Effector memory CD4-positive, alpha-beta T cell (primary cell): ENCODE results near the gene MYO3B.

Source experiments
- DNase-seq, 3 donors: peaks; one replicate each; pipeline ENCODE4 v3.0.0-alpha.2; 2020
- H3K27ac ChIP-seq: 2 replicates; pipeline ENCODE4 v1.7.0; 2013; ENCODE audit warnings: mild to moderate bottlenecking, low read length, moderate library complexity; ENCODE audit not compliant: insufficient read depth, poor library complexity, severe bottlenecking
- H3K27me3 ChIP-seq: replicated peaks from 2 replicates; pipeline ENCODE4 v1.7.0; 2013; ENCODE audit warnings: mild to moderate bottlenecking, low read length; ENCODE audit not compliant: insufficient read depth, control insufficient read depth, poor library complexity, severe bottlenecking
- H3K36me3 ChIP-seq: 2 replicates; pipeline ENCODE4 v1.7.0; 2013; ENCODE audit warnings: mild to moderate bottlenecking, low read length, moderate library complexity; ENCODE audit not compliant: control insufficient read depth, insufficient read depth
- H3K4me1 ChIP-seq: 2 replicates; pipeline ENCODE4 v1.7.0; 2013; ENCODE audit warnings: low read length, mild to moderate bottlenecking; ENCODE audit not compliant: control insufficient read depth, insufficient read depth, poor library complexity, severe bottlenecking
- H3K4me3 ChIP-seq: 2 replicates; pipeline ENCODE4 v1.7.0; 2013; ENCODE audit warnings: low read length, low read depth, mild to moderate bottlenecking; ENCODE audit not compliant: insufficient read depth, poor library complexity, severe bottlenecking
- H3K9me3 ChIP-seq: 2 replicates; pipeline ENCODE4 v1.7.0; 2013; ENCODE audit warnings: mild to moderate bottlenecking, low read length, moderate library complexity; ENCODE audit not compliant: control insufficient read depth

Gene MYO3B

GRCh38 chr2:170190172-170190571 lies 12.2 kb downstream of the MYO3B start:
- Histone ChIP-seq H3K4me3 (no peak overlapping the region), H3K4me1 (no peaks in the 10 kb centered on the region), H3K36me3 (no peaks in the 10 kb centered on the region), H3K27me3 (no peaks in the 10 kb centered on the region), H3K9me3 (no peaks in the 10 kb centered on the region), H3K27ac (no peak overlapping the region)
- DNase-seq, result no peak

GRCh38 chr2:170191166-170191866 lies 13.4 kb downstream of the MYO3B start:
- Histone ChIP-seq H3K4me3 (no peak overlapping the region), H3K4me1 (no peaks in the 10 kb centered on the region), H3K36me3 (no peaks in the 10 kb centered on the region), H3K27ac (no peak overlapping the region), H3K27me3 (no peaks in the 10 kb centered on the region), H3K9me3 (no peaks in the 10 kb centered on the region)
- DNase-seq, result no peak

GRCh38 chr2:170196963-170197362 lies 19.0 kb downstream of the MYO3B start:
- Histone ChIP-seq H3K36me3 (no peaks in the 10 kb centered on the region), H3K4me3 (no peak overlapping the region), H3K27ac (no peak overlapping the region), H3K9me3 (no peaks in the 10 kb centered on the region), H3K4me1 (no peaks in the 10 kb centered on the region), H3K27me3 (no peaks in the 10 kb centered on the region)
- DNase-seq, result no peak

- DNase-seq, result no peak
Observed at GRCh38 chr2:170201275-170201674, 23.3 kb downstream of the MYO3B start.

GRCh38 chr2:170201734-170202393 lies 23.9 kb downstream of the MYO3B start:
- Histone ChIP-seq H3K4me3 (no peak overlapping the region), H3K27ac (no peak overlapping the region), H3K36me3 (no peaks in the 10 kb centered on the region), H3K4me1 (no peaks in the 10 kb centered on the region), H3K9me3 (no peaks in the 10 kb centered on the region), H3K27me3 (no peaks in the 10 kb centered on the region)
- DNase-seq, result no peak

More at GRCh38 chr2:170201275-170201674, 23.3 kb downstream of the MYO3B start:
- Histone ChIP-seq H3K27me3 (no peaks in the 10 kb centered on the region), H3K9me3 (no peaks in the 10 kb centered on the region), H3K36me3 (no peaks in the 10 kb centered on the region), H3K4me1 (no peaks in the 10 kb centered on the region), H3K4me3 (no peak overlapping the region), H3K27ac (no peak overlapping the region)

- H3K36me3 ChIP-seq, result no peaks in the 10 kb centered on the region
- H3K4me1 ChIP-seq, result no peaks in the 10 kb centered on the region
- no peak overlapping the region for H3K27ac ChIP-seq
- no peaks in the 10 kb centered on the region for H3K27me3 ChIP-seq
- no peaks in the 10 kb centered on the region for H3K9me3 ChIP-seq
- DNase-seq, result no peak
- H3K4me3 ChIP-seq, result no peak overlapping the region
Observed at GRCh38 chr2:170202437-170202836, 24.5 kb downstream of the MYO3B start.

- no peak overlapping the region for H3K4me3 ChIP-seq
- H3K27ac ChIP-seq, result no peak overlapping the region
- no peaks in the 10 kb centered on the region for H3K36me3 ChIP-seq
- H3K9me3 ChIP-seq, result no peaks in the 10 kb centered on the region
- DNase-seq, result no peak
- no peaks in the 10 kb centered on the region for H3K27me3 ChIP-seq
- no peaks in the 10 kb centered on the region for H3K4me1 ChIP-seq
Observed at GRCh38 chr2:170204298-170204951, 26.5 kb downstream of the MYO3B start.

- H3K27me3 ChIP-seq, result no peaks in the 10 kb centered on the region
- no peak overlapping the region for H3K27ac ChIP-seq
- H3K4me1 ChIP-seq, result no peaks in the 10 kb centered on the region
- no peak overlapping the region for H3K4me3 ChIP-seq
- DNase-seq, result no peak
- no peaks in the 10 kb centered on the region for H3K9me3 ChIP-seq
- no peaks in the 10 kb centered on the region for H3K36me3 ChIP-seq
Observed at GRCh38 chr2:170206246-170206645, 28.3 kb downstream of the MYO3B start.

GRCh38 chr2:170206805-170207407 lies 29.0 kb downstream of the MYO3B start:
- Histone ChIP-seq H3K27ac (no peak overlapping the region), H3K4me1 (no peaks in the 10 kb centered on the region), H3K9me3 (no peaks in the 10 kb centered on the region), H3K27me3 (no peaks in the 10 kb centered on the region), H3K36me3 (no peaks in the 10 kb centered on the region), H3K4me3 (no peak overlapping the region)
- DNase-seq, result no peak

- Histone ChIP-seq H3K27ac (no peak overlapping the region), H3K9me3 (no peaks in the 10 kb centered on the region), H3K27me3 (no peaks in the 10 kb centered on the region), H3K36me3 (no peaks in the 10 kb centered on the region), H3K4me3 (no peak overlapping the region), H3K4me1 (no peaks in the 10 kb centered on the region)
- no peak for DNase-seq
Observed at GRCh38 chr2:170207901-170208300, 30.0 kb downstream of the MYO3B start.
